M059J (cell line): Measurements from ENCODE around the gene DMXL1. TPM values are rescaled to one million over a fixed set of nuclear protein-coding genes. Genes with fewer than 3 reads are reported as not detected.

ENCODE experiments used
- DNase-seq: peaks from one replicate; pipeline ENCODE4 v3.0.0-alpha.2; 2012; ENCODE audit warnings: low read depth
- total RNA-seq: library from RNA; depleted of rRNA; stranded (reverse); fragments of >200 nt; shearing (Covaris generic); gene quantifications from 2 replicates; pipeline ENCODE4 v1.2.3, GENCODE V29; 2014

The DMXL1 gene
- total RNA-seq, 1 experiment from 2014 or later, result 22.0 TPM

DNA sequence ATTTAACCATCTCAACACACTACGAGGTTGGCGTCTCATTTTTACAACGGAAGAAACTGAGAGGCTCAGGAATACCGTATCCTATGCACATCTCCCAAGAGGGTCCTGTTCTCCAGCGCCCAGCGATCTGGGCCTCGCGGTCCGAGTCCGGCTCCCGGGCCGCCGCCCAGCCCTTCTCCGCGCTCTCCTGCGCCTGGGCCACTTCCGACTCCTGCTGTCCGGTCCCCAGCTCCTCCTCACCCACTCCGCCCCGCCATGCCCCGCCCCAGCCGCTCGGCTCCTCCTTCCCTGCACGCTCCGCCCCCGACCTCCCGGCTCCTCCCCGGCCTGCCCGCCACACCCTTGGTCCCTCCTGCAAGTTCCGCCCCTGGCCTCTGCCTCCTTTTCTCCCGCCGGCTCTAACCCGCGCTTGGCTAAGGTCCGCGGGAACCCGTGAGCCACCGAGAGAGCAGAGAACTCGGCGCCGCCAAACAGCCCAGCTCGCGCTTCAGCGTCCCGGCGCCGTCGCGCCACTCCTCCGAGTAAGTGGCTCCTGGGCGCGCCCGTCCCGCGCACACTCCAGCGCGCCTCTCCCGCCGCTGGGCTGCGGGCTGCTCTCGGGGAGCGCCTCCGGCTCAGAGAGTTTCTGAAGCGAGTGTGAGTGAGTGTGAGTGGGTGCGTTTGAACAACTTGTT lies 197.6 kb downstream of the DMXL1 start:
- peak; percentile 90 for DNase-seq

DNA sequence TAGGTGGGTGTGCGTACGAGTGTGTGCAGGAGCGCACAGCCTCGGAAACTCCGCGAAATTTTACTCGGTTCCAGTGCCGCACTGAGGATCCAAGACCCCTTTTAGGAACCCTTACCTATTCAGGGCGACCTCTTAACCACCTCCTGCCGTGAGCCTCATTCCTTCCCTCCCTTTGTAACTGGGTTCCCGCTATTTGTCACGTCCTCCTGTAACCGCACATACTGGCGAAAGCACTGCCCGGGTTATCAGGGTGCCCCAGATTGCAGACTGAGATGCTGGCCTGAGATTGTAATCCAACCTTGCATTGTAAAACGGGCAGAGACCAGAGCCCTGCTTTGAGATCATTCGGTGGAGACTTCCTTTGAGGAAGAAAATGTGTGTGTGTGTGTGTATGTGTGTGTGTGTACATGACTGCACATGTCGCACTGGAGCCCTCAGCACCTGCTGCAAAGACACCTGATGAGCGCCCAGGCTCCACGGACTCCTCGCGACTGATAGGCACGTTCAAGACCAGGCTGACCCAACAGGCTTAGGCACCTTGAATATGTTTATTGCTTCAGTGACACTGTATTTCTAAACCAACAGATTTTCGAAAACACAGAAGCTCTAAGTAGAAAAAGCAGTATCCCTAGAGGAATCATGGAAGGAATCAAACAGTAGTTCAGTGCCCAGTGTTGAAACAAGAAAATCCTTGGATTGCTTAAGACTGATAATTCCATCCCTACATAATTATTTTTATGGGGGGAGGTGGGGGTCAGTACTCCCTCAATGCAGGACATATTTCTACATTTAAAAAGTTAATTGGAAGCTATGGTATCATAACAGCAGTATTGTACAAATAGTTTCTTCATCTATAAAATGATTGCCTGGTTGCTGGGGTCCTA lies 198.4 kb downstream of the DMXL1 start:
- DNase-seq, result peak; percentile 57

DNA sequence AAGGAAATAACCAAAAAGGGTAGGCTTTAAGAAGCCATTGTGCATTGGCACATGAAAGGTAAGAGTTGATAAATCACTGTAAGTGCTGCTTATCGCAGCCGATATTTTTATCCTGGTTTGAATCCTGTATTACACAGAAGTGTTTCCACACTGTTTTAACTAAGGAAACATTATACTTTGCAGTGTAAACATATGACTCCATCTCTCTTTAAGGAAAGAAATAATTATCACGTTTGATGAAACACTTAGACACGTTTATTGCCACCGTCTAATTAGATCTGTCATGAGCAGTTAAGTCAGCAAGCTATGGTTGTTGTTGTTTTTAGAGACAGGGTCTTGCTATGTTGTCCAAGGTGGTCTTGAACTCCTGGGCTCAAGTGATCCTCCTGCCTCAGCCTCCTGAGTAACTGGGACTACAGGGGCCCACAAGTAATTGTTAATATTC lies 199.3 kb downstream of the DMXL1 start:
- no peak for DNase-seq

DNA sequence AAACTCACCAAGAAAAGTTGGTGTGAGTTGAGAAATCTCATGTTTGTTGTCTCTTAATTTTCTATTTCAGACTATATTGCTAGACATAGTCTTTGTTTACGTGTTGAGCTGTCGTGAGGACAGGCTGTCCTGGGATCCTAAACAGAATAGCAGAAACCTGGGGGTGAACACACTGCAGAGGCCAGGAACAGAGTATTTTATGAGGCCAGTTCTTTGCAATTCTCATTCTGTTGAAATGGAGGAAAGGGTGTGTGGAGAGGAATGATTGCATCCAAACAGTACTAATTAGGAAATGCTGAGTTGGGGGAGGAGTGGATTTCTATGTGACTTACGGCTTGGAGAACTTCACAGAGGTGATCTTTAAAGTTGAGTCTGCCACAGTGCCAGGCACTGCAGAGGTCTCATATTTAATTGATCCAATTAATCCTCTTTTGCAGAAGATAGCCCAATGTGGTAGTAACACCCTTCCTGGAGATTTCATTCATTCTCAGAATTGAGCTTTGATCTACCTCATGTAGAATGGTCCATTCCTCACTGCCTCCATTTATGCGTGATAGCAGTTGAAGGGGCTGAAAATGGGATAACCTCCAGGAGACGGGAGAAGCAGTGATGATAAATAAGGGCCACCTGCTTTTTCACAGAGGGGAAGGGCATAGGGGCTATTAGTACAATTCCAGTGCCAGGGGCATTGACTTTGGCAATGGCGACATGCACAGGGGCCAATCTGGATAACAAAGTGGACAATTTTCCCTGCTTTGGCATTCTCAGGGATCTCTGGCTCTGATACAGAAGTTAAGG lies 200.3 kb downstream of the DMXL1 start:
- DNase-seq, result no peak

DNA sequence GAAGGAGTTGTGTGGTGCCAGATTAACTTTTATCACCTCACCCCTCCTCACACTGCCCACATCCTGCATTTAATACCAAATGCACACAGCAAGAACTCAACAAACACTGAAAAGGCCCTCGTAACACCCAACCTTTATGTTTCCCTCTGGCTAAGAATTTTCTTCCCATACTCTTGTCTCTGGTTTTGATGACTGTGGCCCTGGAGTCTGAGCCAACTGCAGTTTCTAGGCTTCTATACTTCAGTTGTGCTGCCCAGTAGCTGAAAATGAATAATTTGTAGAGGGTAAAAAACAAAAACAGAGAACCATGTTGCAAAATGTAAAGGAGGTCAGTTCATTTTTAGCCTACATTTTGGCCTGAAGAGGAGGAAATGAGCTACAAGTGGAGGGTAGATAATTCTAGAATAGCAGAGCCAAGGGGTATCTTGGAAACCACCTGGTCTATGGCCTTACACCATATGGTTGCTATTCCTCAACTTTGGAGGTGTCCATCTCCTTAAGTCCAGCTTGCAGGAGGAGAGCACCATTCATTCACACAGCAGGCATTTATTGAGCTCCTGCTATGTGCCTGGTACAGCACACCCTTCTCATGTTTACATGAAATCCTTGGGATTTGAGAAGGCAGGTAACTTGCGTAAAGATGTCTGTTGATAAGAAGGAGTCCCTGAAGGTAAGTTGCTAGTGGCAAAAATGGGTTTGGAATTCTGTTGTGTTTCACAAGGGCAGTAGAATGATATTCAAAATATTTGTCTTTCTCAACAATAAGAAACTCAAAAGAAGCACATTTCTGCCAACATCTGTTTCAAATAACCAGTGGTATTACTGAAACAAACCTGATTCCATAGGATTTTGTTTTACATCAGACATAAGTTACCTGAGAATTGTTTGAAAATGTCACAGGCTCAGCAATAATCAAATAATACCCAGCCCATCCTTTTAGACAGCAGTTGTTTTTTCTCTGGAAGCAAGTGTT lies 201.2 kb downstream of the DMXL1 start:
- no peak for DNase-seq

DNA sequence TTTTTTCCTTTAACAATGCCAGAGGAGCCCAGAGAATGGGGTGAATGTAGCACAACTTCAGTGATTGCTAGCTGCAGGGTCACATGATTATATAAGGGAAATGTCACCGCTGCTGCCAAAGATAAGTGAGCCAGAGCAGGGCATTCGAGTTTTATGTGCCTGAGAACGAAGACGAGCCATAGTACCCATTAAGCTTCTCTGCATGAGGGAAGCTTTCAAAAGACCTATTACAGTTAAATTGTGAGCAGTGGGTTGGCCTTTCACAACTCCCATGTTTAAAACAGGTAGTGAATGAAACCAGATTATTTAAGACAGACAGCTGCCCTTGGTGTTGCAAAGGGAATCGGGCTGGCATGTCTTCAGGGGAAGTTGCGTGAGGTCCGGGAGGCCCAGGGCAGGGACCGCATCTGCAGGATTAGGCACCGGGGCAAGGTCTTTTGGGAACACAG lies 202.5 kb downstream of the DMXL1 start:
- no peak for DNase-seq

DNA sequence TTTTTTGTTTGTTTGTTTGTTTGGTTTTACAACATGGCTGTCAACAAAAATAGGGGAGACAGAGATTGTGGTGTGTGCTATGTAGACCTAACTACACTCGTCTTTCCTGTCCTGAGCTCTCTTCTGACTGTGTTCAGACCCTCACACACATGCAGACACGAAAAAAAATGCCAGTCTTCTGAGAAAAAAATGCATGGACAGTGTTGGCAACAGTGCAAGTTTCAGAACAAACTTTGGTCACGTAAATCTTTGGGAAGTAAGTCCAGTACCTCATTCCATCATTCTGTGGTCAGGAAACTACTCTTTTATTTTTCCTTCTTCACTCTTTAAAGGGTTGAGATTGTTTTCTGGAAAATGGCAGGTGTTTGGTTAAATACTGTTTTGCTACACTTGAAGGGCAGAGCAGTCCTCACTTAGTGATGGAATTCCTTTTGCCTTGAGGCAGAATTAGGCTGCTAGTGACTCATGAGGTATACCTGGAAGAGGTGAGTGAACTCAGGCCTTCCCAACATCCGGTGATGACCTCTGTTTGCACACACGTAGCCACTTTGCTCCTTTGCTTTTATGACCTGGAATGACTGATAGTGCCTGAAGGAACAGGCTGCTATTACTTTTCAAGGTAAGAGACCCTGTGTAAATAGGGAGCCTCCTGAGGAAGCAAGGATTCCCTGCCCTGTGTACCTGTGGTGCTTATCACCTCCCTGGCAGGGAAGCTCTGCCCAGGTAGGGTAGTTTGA lies 203.3 kb downstream of the DMXL1 start:
- peak; percentile 73 for DNase-seq

DNA sequence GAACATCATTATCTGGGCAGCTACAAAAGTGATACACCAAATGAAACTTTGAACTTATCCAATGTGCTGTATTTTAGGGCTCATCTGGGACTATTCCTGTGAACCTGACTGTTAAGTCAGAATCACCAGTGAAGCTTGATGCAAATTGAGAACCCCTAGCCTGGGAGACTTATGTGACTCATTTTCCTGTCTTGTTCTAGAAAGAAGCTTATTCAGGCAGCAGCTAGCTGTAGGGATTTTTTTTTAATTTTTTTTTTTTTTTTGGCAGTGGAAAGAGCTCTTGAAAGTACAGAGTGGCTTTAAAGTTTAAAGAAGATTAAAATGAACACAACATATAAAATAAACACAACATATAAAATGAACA lies 203.9 kb downstream of the DMXL1 start:
- DNase-seq, result peak; percentile 86

DNA sequence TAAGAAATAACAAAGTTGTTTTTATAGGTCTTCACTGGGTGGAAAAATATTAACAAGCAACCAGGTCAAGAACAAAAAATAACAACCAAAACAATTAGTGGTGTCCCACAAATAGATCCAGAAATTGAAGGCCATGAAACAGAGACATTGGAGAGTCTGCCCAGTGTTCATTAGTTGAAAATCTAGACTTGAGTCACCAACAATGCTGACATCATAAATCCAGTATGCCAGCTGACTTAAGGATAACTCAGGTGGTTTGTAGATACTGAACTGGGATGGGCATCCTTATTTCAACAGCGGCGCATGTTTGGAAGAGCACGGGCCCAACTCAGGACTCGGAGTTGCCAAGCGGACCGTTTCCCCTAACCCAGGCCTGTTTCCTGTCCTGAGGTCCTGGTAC lies 204.3 kb downstream of the DMXL1 start:
- peak; percentile 81 for DNase-seq

DNA sequence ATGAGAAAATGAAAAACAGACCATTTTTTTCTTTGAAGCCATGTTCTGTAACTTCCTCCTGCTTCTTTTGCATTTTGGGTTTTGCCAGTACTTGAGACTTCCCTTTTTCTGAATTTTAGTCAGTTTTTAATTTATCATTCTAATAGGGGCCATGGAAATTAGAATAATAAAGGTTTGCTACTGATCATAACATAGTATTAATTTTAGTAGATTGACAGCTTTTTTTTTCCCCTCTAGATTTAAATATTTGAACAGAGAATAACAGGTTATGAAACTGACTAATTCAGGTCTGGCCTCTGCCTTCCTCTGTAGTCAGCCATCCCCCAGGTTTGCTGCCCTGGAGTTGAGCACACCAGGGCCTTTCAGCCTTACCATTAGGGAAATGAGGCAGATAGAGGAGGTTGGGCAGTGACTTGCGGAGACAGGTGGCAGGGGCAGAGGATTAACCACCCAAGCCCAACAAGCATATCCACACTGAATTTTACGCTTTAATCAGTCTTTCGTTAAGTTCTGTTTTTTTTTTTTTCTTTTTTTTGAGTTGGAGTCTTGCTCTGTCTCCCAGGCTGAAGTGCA lies 204.8 kb downstream of the DMXL1 start:
- DNase-seq, result no peak

DNA sequence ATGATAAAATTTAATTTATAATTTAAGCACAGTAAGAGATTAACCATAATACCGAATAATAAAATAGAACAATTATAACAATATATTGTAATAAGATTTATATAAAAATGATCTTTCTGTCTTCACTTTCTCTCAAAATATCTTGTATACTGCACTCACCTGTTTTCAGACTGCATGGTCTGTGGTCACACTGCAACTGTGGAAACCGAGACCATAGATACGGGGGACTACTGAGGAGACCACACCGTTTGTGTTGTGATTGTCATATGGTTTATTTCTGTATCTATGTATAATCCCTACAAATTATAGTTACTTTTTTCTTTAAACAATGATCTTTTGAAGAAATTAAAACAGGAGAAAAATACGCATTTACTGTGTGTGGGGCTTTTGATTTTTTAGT lies 206.1 kb downstream of the DMXL1 start:
- no peak for DNase-seq

DNA sequence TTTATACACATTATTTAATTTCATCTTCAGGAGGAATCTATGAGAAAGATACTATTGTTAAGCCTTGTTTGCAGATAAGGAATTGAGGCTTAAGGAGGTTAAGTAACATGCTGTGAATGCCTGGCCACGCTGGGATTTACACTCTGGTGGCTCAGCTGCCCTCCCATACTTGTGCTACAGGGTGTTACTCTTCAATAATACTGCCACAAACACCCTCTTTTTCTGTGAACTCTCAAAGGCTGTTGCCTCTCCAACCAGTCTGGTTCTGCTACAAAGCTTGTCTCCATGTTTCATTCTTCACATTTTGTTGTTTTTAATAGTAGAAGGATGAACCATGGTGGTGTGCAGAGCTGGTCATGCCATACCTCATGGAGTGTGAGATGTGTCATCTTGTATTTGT lies 208.2 kb downstream of the DMXL1 start:
- no peak for DNase-seq

DNA sequence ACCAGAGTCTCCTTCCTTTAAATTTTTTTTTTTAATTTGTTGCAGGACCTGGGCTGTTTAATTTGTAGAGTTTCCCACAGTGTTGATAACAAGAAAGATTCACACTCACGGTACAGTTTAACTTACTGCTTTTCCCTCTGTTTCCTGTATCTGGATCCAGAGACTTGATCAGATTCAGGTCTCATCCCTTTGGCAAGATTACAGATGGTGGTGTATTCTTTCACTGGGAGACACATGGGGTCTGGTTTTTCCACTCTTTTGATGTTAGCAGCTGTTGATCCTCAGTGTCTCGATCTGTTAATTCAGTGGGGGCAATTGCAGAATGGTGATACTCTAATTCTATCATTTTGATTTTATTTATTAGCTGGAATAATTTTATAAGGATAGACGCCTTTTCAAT lies 209.5 kb downstream of the DMXL1 start:
- DNase-seq, result no peak

DNA sequence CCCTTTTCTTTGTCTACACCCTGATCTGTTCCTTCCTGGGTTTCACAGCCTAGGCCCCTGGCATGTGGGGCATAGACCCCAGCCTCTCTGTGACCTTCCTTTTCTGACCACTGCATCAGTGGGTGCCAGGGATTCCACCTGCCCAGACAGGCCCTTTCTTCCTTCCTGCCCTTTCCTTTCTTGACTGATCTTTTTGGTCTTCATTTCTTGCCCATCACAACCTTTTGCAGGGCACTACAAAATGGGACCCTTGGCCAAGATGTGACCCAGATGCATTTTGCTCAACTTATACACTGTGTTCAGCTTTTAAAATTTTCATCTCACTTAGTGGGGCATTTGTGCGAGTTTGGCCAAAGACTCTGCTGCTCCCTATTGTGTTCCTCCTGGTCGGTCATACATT lies 211.7 kb downstream of the DMXL1 start:
- no peak for DNase-seq

DNA sequence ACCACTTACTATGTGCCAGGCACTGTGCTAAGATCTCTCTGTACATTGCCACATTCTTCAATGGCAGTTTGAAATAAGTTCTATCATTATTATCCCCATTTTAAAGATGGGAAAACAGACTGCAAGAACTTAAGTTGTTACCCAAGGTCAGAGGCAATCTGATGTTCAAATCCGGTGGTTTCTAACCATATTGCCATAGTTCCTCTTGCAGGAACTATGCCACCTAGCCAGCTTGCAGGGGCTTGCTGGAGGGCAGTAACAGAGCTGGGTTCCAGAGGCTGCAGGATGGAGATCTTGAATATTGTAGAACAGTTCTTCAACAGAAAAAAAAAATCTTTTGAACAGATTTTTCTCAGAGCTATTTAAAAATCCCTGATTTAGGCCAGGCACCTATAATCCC lies 213.1 kb downstream of the DMXL1 start:
- DNase-seq, result no peak

DNA sequence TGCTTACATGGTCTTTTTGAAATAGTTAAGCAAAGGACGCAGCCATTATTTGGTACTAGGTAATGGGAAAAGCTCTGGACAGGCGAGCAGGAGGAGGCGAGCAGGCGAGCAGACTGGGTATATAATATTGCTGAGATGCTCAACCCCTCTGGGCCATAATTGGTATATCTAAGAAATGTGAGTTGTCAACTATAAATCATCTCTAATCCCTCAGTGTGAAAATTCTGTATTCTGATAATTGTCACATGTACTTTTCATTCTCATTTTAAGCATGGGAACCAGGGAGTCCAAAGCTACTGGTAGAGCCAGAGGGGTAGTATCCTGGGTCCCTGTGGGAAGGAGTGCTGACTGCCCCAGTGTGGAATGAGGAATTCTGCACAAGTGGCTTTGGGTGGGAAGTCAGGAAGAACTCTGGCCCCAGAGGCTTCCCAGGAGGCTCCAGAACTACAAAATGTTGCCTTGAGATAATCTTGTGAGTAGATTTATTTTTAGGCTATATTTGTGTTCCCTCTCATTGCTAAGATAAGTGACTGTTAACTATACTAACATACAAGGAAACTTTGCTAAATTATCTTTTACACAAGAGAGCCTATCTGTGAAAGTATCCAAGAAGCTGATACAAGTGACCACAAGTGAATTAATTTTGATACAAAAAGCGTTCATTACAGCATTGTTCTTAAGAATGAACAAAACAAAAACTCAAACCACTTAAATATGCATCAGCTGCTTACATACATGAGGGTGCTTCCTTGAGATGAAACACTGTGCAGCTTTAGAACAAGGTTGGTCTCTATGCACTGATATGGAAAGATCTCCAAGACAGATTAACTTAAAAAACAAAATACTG lies 214.4 kb downstream of the DMXL1 start:
- DNase-seq, result peak; percentile 16

DNA sequence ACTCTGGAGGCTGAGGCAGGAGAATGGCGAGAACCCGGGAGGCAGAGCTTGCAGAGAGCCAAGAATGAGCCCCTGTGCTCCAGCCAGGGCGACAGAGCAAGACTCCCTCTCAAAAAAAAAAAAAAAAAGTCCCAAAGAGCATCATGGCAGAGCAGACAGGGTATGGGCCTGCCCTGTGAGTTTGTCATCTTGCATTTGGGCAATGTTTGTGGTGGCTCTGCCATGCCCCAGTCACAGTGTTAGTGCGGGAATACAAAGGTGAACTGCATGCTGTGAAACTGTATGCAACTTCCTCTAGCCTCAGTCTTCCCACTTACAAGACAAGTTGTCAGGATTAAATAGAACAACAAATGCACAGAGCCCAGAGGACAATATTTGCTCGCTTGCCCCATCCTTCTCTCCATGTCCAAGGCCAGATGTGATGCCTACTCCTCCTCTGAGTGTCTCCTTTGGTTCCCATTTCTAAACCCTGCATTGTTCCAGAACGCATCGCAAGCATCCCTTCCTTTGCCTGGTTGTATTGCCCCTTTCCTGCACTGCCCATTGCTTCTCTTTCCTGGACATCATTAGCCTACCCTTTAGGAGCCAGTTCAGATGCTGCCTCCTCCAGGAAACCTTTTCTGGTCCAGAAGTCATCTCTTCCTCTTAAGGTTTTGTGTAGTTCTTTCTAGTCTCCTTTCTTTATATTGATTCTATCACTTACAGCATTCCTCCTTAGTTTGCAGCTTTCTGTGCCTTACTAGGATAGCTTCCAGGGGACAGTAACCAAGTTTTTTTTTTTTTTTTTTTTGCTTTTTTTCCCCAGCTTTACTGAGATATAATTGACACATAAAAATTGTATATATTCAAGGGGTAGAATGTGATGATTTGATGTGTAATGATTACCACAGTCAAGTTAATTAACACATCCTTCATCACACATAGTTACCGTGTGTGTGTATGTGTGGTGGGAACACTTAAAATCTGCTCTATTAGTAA lies 215.9 kb downstream of the DMXL1 start:
- no peak for DNase-seq

DNA sequence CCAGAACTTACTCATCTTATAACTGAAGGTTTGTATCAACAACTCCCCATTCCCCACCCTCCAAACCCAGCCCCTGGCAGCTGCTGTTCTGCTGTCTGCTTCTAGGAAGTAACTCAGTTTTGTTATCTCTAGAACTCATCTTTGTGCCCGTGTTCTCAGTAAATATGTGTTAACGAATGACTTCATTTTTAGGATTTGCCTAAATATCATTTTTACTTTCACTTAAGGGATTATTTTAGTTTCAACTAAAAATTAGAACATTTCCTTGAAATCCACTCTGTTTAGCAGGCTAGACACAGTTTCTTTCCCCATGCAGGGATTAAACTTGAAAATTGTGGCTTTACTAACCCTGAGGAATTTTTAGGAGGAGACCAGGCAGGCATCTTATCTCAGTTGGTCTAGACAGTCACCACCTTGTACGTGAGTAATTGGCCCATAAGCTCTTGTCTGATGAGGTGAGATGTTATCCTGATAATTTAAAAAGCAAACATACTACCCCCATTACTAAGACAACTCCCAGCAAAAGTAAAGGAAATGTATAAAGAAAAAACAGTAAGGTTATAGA lies 216.7 kb downstream of the DMXL1 start:
- peak; percentile 65 for DNase-seq
